GM08714 (cell line): Measurements from ENCODE around the gene DNAH17.

Experiments
- H3K4me3 ChIP-seq: fragments of 200-500 bp; sonication (Bioruptor generic); 2 replicates; pipeline ENCODE4 v1.5.1; 2014; ENCODE audit warnings: mild to moderate bottlenecking, low read length, inconsistent platforms
- ZNF274 ChIP-seq: IDR thresholded peaks from 2 replicates; pipeline ENCODE4 v1.6.1; 2012; ENCODE audit warnings: mild to moderate bottlenecking, low read depth, low read length

DNAH17 gene

DNA sequence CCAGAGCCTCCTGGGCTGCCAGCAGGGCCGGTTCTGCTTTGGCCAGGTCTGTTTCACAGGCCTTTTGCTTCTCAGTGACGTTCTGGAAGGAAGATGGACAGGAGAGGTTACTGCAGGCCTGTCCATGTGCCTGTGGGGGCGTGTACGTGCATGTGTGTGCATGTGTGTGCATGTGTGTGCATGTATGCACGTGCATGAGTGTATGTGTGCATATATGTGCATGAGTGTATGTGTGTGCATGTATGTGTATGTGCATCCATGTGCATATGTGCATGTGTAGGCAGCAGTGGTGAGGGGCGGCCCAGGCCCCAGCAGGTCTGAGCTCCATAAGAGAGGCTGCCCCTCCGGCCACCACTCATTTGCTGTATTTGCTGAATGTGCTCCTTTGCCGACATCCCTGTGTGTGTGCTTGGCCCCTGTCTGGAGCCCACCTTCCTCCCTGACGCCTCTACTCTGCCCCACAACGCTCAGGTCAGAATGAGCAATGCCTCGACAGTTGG, 117.0 kb downstream of the DNAH17 start:
- no peak overlapping the region for H3K4me3 ChIP-seq
- TF ChIP-seq ZNF274, result no peak

DNA sequence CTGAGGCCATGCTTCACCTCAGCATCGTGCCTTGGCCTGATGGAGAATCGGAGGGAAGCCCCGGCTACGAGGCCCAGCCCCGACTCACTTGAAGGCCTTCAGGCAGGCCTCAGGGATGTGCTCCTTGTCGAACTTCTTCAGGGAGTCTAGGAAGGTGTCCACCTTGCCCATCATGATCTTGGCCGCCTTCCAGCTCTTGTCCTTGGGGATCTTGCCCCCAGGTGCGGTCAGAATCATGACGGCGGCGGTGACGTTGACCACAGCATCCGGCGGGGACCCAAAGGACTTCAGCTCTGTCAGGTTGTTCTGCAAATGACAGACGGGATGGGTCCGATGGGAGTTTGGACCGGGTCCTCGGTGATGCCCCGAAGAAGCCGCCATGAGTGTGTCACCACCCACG, 117.5 kb downstream of the DNAH17 start:
- H3K4me3 ChIP-seq, result no peak overlapping the region
- TF ChIP-seq ZNF274, result no peak

DNA sequence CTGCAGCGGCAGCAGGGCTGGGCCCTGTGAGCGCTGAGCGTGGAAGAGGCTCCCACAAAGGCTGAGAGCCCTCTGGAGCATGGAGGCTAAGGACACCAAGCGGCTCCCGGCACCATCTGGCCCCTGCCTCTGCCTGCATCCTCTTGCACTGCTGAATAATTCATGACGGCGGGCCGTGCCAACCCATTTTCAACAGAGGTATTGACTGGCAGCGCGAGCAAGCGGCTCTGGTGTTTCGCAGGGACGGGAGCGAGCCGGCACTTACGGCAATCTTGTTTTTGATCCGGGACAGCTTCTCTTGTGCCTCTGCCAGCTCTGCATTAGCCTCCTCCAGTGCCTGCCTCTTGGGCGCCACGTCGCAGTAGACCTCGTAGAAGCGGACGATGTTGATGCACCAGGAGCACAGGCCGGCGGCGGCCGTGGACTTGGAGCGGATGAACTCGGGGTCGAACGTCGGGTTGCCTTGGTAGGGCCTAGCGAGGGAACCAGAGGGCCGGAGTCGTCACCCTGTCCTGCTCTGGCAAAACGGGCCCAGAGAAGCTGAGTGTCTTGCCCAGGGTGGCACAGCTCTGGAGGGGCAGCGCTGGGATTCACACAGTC, 118.4 kb downstream of the DNAH17 start:
- H3K4me3 ChIP-seq, result no peak overlapping the region
- no peak for TF ChIP-seq ZNF274

DNA sequence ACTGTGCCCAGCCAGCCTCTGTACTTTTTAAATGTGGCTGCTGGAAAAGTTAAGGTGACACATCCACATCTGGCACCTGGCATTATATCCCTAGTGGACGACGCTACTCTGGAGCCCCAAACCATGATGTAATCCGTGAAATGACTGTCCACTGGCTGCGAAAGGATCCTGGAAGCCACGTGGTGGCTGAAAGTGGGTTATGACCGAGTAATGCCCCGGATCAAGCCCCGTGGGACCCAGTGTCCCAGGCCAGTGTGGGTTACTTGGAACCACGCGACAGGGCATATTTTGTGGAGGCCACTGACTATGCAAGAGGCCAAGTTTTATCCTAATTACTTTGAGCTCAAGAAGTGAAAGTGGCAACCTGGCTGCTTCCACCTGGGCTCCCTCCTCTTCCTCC, 119.1 kb downstream of the DNAH17 start:
- no peak for TF ChIP-seq ZNF274
- no peak overlapping the region for H3K4me3 ChIP-seq

DNA sequence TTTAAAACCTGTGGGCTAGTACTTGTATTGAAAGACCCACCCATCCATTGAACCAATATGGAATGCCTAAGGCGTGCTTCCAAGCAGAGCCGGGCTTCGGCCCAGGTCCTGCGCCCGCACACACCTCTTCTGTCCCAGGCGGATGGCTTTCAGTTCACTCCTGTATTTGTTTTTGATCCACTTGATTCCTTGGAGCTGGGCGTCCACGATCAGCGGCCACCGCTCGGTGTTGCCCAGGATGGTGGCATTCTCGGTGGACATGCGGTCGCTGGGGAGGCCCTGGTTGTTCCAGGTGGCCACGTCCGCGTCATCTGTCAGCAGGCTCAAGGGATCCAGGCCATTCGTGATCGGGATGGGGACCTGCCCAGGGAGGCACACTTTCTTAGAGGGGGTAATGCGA, 122.8 kb downstream of the DNAH17 start:
- H3K4me3 ChIP-seq, result no peak overlapping the region
- no peak for TF ChIP-seq ZNF274

DNA sequence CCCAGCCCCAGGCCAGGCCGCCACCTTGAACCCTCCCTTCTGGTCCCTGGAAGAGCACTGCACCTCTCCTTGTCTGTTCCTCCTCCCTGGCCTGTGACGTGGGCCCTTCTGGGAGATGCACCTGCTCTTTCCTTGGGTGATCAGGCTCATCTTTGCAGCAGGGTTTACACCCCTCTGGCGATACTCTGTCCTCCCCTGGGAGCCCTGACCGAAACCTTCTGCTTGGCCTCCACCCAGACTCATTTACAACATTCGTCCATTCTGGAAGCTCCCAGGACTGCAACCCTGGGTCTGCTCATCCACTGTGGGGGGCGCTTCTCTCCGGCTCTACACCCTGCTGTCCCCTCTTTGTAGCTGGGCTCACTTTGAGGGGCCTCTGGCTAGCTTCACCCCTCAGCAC, 125.4 kb downstream of the DNAH17 start:
- no peak for TF ChIP-seq ZNF274
- H3K4me3 ChIP-seq, result no peak overlapping the region

DNA sequence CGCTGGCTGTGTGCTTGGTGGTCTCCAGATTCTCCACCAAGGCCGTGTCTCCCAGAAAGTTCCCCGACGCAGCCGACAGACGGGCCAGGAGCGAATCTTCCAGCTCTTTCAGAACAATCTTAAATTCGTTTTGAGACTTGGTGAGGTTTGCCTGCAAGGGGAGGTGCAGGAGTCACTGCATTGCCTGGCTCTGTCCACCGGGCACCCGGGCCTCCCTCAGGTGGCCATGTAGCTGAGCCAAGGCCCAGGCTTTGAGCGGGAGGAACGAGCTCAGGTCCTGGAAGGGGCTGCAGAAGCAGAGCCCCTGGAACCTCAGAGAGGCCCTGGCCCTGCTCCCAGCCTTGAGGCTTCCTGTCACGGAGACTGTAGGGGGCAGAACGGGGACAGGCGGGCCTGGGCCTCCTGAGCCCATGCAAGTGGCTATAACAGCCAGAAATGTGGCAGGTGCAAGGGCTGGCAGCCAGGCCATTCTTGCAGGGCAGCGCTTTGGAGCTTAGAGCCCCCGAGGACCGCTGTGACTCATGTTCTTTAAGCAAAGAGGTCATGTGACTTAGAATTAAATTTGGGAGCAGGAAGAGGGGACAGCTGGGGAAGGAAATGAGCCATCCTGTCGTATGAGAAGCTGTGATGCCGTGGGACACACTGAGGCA, 126.4 kb downstream of the DNAH17 start:
- H3K4me3 ChIP-seq, result no peak overlapping the region
- no peak for TF ChIP-seq ZNF274

DNA sequence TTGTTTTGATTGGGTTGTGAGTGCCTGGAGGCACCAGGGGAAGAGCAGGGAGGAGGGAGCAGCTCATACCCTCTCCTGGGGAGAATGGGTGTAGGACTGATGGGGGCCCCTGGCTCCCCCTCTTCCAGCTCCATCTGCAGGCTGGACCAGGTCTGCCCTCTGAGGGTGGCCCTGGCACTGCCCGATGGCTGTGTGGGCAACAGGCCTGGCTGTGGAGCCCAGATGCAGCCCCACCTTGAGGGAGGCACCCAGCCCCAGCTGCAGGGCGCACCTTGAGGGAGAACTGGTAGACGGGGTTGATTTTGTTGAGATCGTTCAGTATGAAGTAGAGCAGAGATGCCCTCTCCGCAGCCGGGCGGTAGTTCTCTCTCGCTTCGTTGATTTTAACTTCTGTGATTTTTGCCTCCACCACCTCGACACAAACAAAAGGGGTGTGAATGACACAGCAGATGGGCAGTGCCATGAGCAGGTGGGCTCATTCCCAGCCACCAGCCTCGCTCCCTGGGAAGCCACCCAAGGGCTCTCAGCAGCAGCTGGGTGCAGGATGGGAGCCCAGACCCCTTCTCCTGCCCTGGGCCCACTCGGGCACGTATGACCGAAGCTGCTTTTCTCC, 127.1 kb downstream of the DNAH17 start:
- H3K4me3 ChIP-seq, result no peak overlapping the region
- TF ChIP-seq ZNF274, result no peak

DNA sequence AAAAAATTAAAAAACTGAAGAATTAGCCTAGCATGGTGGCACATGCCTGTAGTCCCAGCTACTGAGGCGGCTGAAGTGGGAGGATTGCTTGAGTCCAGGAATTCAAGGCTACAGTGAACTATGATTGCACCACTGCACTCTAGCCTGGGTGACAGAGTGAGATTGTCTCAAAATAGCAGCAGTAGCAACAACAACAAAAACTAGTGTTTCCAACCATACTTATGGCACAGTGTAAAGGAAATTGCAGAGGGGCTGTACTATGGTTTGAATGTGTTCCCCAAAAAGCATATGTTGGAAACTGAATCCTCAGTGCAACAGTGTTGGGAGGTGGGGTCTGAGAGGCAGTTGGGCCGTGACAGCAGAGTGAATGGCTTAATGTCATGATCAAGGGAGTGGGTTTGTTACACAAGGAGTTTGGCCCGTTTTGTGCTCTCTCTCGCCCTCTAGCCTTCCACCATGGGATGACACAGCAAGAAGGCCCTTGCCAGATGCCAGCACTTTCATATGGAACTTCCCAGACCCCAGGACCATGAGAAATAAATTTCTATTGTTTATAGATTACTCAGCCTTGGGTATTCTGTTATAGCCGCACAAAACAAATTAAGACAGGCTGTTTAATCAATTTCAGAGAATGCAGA, 128.7 kb downstream of the DNAH17 start:
- TF ChIP-seq ZNF274, result no peak
- H3K4me3 ChIP-seq, result no peak overlapping the region

DNA sequence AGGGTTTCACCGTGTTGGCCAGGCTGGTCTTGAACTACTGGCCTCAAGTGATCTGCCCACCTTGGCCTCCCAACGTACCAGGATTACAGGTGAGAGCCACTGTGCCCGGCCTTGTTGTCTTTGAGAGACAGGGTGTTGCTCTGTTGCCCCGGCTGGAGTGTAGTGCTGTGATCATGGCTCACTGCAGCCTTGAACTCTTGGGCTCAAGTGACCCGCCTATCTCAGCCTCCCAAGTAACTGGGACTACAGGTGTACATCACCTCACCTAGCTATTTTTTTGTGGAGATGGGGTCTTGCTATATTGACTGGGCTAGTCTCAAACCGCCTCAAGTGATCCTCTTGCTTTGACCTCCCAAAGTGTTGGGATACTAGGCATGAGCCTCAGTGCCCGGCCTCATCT, 130.4 kb downstream of the DNAH17 start:
- H3K4me3 ChIP-seq, result no peak overlapping the region
- TF ChIP-seq ZNF274, result no peak

DNA sequence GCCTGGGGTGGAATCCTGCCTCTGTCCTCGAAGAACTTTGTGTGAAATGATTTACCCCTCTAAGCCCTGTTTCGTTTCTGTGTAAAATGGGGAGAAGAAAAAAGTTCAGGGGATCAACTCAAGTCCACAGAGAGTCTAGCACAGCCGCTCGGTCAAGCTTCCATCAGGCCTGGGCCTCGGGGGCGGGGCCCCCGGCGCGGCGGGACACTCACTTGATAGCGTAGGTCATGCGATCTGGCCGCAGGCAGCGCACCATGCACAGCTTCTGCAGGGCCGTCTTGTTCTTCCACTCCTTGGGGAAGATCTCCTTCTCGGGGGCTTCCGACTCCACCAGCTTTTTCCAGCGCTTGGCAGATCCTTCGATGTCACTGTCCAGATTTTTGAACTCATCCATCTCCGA, 132.8 kb downstream of the DNAH17 start:
- no peak overlapping the region for H3K4me3 ChIP-seq
- no peak for TF ChIP-seq ZNF274

DNA sequence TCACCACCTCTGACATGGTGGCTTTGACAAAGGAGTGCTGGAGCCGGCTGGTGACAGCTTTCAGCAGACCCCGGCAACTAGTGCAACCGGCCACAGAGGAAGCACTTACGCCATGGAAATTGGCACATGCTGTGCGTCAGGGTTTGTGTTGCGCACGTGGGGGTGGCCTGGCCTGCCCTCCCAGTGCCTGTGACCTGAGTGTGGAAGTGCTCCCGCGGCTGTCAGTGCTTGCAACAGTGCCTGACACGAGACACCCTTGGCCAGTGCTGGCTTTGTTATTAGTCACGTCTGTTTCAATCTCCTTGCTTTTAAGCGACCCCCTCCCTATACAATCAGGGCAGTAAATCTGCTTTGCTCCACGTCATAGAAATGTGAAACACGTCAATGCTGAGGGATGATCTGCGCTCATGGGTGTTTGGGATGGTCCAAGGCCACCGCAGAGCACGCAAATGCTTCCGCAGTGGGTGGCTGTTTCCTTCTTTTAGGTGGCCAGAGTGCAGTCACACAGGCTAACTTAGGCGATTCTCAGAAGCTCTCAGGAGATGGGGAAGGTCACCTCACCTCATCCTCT, 134.5 kb downstream of the DNAH17 start:
- H3K4me3 ChIP-seq, result no peak overlapping the region
- no peak for TF ChIP-seq ZNF274

DNA sequence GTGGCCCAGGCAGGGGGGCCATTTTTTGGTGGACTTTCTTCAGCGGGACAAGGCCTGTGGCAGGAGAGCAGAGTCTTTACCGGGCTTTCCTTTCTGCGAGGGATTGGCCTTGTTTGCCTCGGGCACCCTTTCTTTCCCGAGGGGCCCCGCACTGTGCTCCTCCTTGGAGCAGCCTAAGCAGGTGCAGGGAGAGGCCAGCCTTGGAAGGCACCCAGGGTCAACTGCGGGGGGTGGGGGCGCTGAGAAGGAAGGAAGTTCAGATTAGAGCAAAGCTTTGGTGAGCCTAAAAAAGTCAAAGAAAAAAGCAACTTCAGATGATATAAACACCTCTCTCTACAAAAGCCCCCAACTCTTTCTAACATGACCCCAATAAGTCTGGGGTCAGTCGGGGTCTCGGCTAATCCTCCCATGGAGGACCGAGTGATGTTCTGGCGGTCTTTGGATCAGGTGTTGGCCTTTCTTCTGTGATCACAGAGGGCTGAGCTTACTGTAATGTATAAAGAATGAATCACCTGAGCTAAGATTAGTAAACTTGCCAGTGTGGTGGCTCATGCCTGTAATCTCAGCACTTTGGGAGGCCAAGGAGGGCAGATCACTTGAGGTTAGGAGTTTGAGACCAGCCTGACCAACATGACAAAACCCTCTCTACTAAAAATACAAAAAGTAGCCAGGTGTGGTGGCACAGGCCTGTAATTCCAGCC, 135.8 kb downstream of the DNAH17 start:
- no peak for TF ChIP-seq ZNF274
- no peak overlapping the region for H3K4me3 ChIP-seq
